HEK293 (cell line): ENCODE data around the gene PITPNC1.

Source experiments
- CTCF ChIP-seq: fragments of 450-650 bp; formaldehyde crosslinking; IDR thresholded peaks from 2 replicates; pipeline ENCODE4 v1.5.1; 2016; ENCODE audit warnings: missing biosample characterization, missing genetic modification characterization
- REST ChIP-seq: fragments of 450-650 bp; formaldehyde crosslinking; IDR thresholded peaks from 2 replicates; pipeline ENCODE4 v1.5.1; 2016; ENCODE audit warnings: missing biosample characterization, missing genetic modification characterization
- SCRT2 ChIP-seq: fragments of 450-650 bp; formaldehyde crosslinking; IDR thresholded peaks from 2 replicates; pipeline ENCODE4 v1.5.1; 2016; ENCODE audit warnings: missing biosample characterization, missing genetic modification characterization
- SETDB1 ChIP-seq: IDR thresholded peaks from one replicate; pipeline ENCODE4 v1.6.1; 2017; ENCODE audit warnings: mild to moderate bottlenecking, low read length, moderate library complexity, mixed read lengths; ENCODE audit not compliant: insufficient read length
- YY1 ChIP-seq: fragments of 450-650 bp; formaldehyde crosslinking; IDR thresholded peaks from 2 replicates; pipeline ENCODE4 v1.5.1; 2018; ENCODE audit warnings: missing biosample characterization, missing genetic modification characterization
- ZNF174 ChIP-seq: fragments of 450-650 bp; formaldehyde crosslinking; IDR thresholded peaks from 2 replicates; pipeline ENCODE4 v1.5.0; 2017; ENCODE audit warnings: missing biosample characterization, mild to moderate bottlenecking, missing genetic modification characterization
- ZNF23 ChIP-seq: fragments of 450-650 bp; formaldehyde crosslinking; IDR thresholded peaks from 2 replicates; pipeline ENCODE4 v1.5.1; 2016; ENCODE audit warnings: missing biosample characterization, missing genetic modification characterization, borderline replicate concordance
- ZNF529 ChIP-seq: fragments of 450-650 bp; formaldehyde crosslinking; IDR thresholded peaks from 2 replicates; pipeline ENCODE4 v1.5.1; 2017; ENCODE audit warnings: missing genetic modification characterization, missing biosample characterization; ENCODE audit not compliant: insufficient replicate concordance

- TF ChIP-seq CTCF (tag by site-specific recombination): peak; percentile 82
- no peak for TF ChIP-seq SETDB1
- TF ChIP-seq ZNF23 (tag by site-specific recombination): no peak
- peak; percentile 70; the same call in 1 of the 2 replicates for TF ChIP-seq REST
- TF ChIP-seq YY1 (tag by site-specific recombination): peak; percentile 95
- TF ChIP-seq ZNF174 (tag by site-specific recombination): no peak
- TF ChIP-seq SCRT2 (tag by site-specific recombination): 0 out of 2 replicates have a peak, but pooled peaks have one; percentile 43
- TF ChIP-seq ZNF529: no peak
These were observed 10.6 kb upstream of the PITPNC1 start, which contains the start of gene PSMD12 for GRCh38 chr17:67366193-67367157.
